Measurements from ENCODE around the gene LYSMD3.

LYSMD3 gene

GRCh38 chr5:90479611-90480385, 49.6 kb downstream of the LYSMD3 start:
- no peak for DNase-seq (ENCODE audit: low read depth)

- no peak for DNase-seq (ENCODE audit: low read depth)
Observed at GRCh38 chr5:90477621-90478215, 51.7 kb downstream of the LYSMD3 start.

- no peak for DNase-seq (ENCODE audit: low read depth)
Observed at GRCh38 chr5:90477073-90477472, 52.3 kb downstream of the LYSMD3 start.

- DNase-seq (ENCODE audit: low read depth), result no peak
Observed at GRCh38 chr5:90476391-90476790, 53.0 kb downstream of the LYSMD3 start.

- DNase-seq (ENCODE audit: low read depth), result no peak
Observed at GRCh38 chr5:90475436-90475980, 53.9 kb downstream of the LYSMD3 start.

- DNase-seq (ENCODE audit: low read depth), result peak; percentile 86
Observed at GRCh38 chr5:90474235-90475107, 54.9 kb downstream of the LYSMD3 start, which contains the start of the genes MBLAC2 and POLR3G. MBLAC2 (minus strand) TSS chr5:90474771; CDS start chr5:90474292, 479 bp downstream. POLR3G (plus strand) TSS chr5:90474864; CDS start chr5:90485568, 10,704 bp downstream.

GRCh38 chr5:90473396-90474234, 55.8 kb downstream of the LYSMD3 start:
- no peak for DNase-seq (ENCODE audit: low read depth)

GRCh38 chr5:90472783-90473395, 56.5 kb downstream of the LYSMD3 start:
- DNase-seq (ENCODE audit: low read depth), result no peak

Data from activated T-helper 1 cell treated with Interleukin-2 at 50 U/mL for 16 hours (primary cell).